ENCODE data around the gene CDH15. TPM values are rescaled to one million over a fixed set of nuclear protein-coding genes. Genes with fewer than 3 reads are reported as not detected.

CDH15 gene
- total RNA-seq, 2 donors from 2014 or later: 0.64 to 2.7 TPM

GRCh38 chr16:89178453-89179147 lies 7.1 kb downstream of the CDH15 start:
- no peaks in the 10 kb centered on the region for H3K4me1 ChIP-seq (replicated peaks)
- no peak for TF ChIP-seq POLR2AphosphoS5 (IDR thresholded peaks at IDR 0.05)
- no peak for TF ChIP-seq CTCF (IDR thresholded peaks at IDR 0.05)
- no peak for TF ChIP-seq POLR2A (IDR thresholded peaks at IDR 0.05)
- no peaks in the 10 kb centered on the region for H3K9me3 ChIP-seq
- H3K27ac ChIP-seq: no peak overlapping the region
- H3K27me3 ChIP-seq (replicated peaks; ENCODE audit: insufficient read depth): no peaks in the 10 kb centered on the region
- intact Hi-C loops (cut with DNase I): loop anchor here (10.0 kb wide), 1 partner anchor 444 kb away; no protein-coding TSS in a partner anchor
- WGBS: 65% methylated on average over 17 of the region's 24 CpGs
- no peak for DNase-seq (ENCODE audit: low spot score)
- no peak overlapping the region for H3K4me3 ChIP-seq
- H3K36me3 ChIP-seq: no peaks in the 10 kb centered on the region

GRCh38 chr16:89179148-89179484 lies 7.6 kb downstream of the CDH15 start:
- no peak overlapping the region for H3K4me3 ChIP-seq
- no peak overlapping the region for H3K27ac ChIP-seq
- intact Hi-C loops (cut with DNase I): loop anchor here (10.0 kb wide), 1 partner anchor 444 kb away; no protein-coding TSS in a partner anchor
- WGBS: 85% methylated on average over 16 of the region's 19 CpGs
- no peaks in the 10 kb centered on the region for H3K9me3 ChIP-seq
- no peak for DNase-seq (ENCODE audit: low spot score)
- no peaks in the 10 kb centered on the region for H3K4me1 ChIP-seq (replicated peaks)
- H3K27me3 ChIP-seq (replicated peaks; ENCODE audit: insufficient read depth): no peaks in the 10 kb centered on the region
- no peaks in the 10 kb centered on the region for H3K36me3 ChIP-seq
- TF ChIP-seq CTCF (IDR thresholded peaks at IDR 0.05) (no peak), POLR2A (IDR thresholded peaks at IDR 0.05) (no peak), POLR2AphosphoS5 (IDR thresholded peaks at IDR 0.05) (no peak)

- H3K27me3 ChIP-seq (replicated peaks; ENCODE audit: insufficient read depth): no peaks in the 10 kb centered on the region
- no peak overlapping the region for H3K4me3 ChIP-seq
- no peaks in the 10 kb centered on the region for H3K9me3 ChIP-seq
- intact Hi-C loops (cut with DNase I): loop anchor here (10.0 kb wide), 1 partner anchor 445 kb away; no protein-coding TSS in a partner anchor
- no peak overlapping the region for H3K27ac ChIP-seq
- 82% methylated on average over 25 of the region's 25 CpGs for WGBS
- no peaks in the 10 kb centered on the region for H3K36me3 ChIP-seq
- DNase-seq (ENCODE audit: low spot score): no peak
- TF ChIP-seq CTCF (IDR thresholded peaks at IDR 0.05) (no peak), POLR2A (IDR thresholded peaks at IDR 0.05) (no peak), POLR2AphosphoS5 (IDR thresholded peaks at IDR 0.05) (no peak)
- no peaks in the 10 kb centered on the region for H3K4me1 ChIP-seq (replicated peaks)
These were observed 8.2 kb downstream of the CDH15 start for GRCh38 chr16:89179656-89180315.

- no peaks in the 10 kb centered on the region for H3K9me3 ChIP-seq
- 34% methylated on average over 13 of the region's 13 CpGs for WGBS
- no peaks in the 10 kb centered on the region for H3K36me3 ChIP-seq
- no peaks in the 10 kb centered on the region for H3K4me1 ChIP-seq (replicated peaks)
- no peak overlapping the region for H3K4me3 ChIP-seq
- no peaks in the 10 kb centered on the region for H3K27me3 ChIP-seq (replicated peaks; ENCODE audit: insufficient read depth)
- intact Hi-C loops (cut with DNase I): no loop called here
- no peak overlapping the region for H3K27ac ChIP-seq
- no peak for DNase-seq (ENCODE audit: low spot score)
- TF ChIP-seq POLR2A (IDR thresholded peaks at IDR 0.05) (no peak), CTCF (IDR thresholded peaks at IDR 0.05) (no peak), POLR2AphosphoS5 (IDR thresholded peaks at IDR 0.05) (no peak)
These were observed 11.9 kb downstream of the CDH15 start for GRCh38 chr16:89183463-89183862.
